ENCODE measurements around the gene KCNC4. TPM values are rescaled to one million over a fixed set of nuclear protein-coding genes. Genes with fewer than 3 reads are reported as not detected.

The KCNC4 gene
- total RNA-seq, 1 experiment from 2014 or later = 8.9 TPM

- Histone ChIP-seq H2AFZ (ENCODE audit: low read length) (no peak overlapping the region), H3K9ac (ENCODE audit: extremely low read depth, insufficient read length, low read length) (no peak overlapping the region), H3K56ac (ENCODE audit: insufficient read length, low read depth, low read length) (no peak overlapping the region), H3K23ac (ENCODE audit: insufficient read length, low read depth, low read length) (no peak overlapping the region), H2BK15ac (ENCODE audit: low read depth, low read length) (no peak overlapping the region), H3K79me2 (ENCODE audit: insufficient read depth, low read length) (no peaks in the 10 kb centered on the region), H4K91ac (ENCODE audit: insufficient read length, low read depth, low read length) (no peak overlapping the region), H2AK5ac (ENCODE audit: insufficient read length, low read length) (no peak overlapping the region), H2BK5ac (ENCODE audit: insufficient read length, low read length) (no peak overlapping the region), H3T11ph (ENCODE audit: low read length) (no peak overlapping the region), H3K14ac (ENCODE audit: insufficient read depth, low read length) (no peak overlapping the region), H3K27me3 (ENCODE audit: insufficient read depth, low read length) (no peaks in the 10 kb centered on the region), H3K79me1 (ENCODE audit: insufficient read depth, low read depth, low read length, poor library complexity, severe bottlenecking) (no peaks in the 10 kb centered on the region), H4K8ac (replicated peaks; ENCODE audit: insufficient read length, low read depth, low read length) (no peak overlapping the region), H2BK20ac (ENCODE audit: low read depth, low read length, poor library complexity, severe bottlenecking) (no peak overlapping the region), H3K4me1 (ENCODE audit: insufficient read depth, low read length) (no peaks in the 10 kb centered on the region), H2BK12ac (ENCODE audit: insufficient read length, low read depth, low read length) (no peak overlapping the region), H3K4ac (ENCODE audit: low read depth, low read length) (no peak overlapping the region), H3K9me3 (ENCODE audit: control insufficient read depth, low read depth, low read length) (no peaks in the 10 kb centered on the region), H3K18ac (ENCODE audit: insufficient read length, low read depth, low read length) (no peak overlapping the region), H3K27ac (ENCODE audit: insufficient read length, low read depth, low read length) (no peak overlapping the region), H4K20me1 (ENCODE audit: control insufficient read depth, insufficient read depth, insufficient read length) (no peaks in the 10 kb centered on the region), H3K23me2 (ENCODE audit: insufficient read length, low read depth, low read length, poor library complexity, severe bottlenecking) (no peaks in the 10 kb centered on the region), H3K4me2 (ENCODE audit: insufficient read depth, insufficient read length, low read length) (no peak overlapping the region), H2BK120ac (ENCODE audit: low read depth, low read length, poor library complexity, severe bottlenecking) (no peak overlapping the region), H4K5ac (ENCODE audit: insufficient read length, low read depth, low read length) (no peak overlapping the region)
- Mint-ChIP-seq H3K27ac (no peak overlapping the region), H3K9me3 (no peaks in the 10 kb centered on the region), H3K4me1 (peaks cover 6 to 10% of the 10 kb centered on the region in 2 experiments; a peak in 2 of 4 replicates), H3K27me3 (ENCODE audit: low read depth) (peaks cover 13% of the 10 kb centered on the region), H3K4me3 (no peak overlapping the region), H3K36me3 (ENCODE audit: insufficient read depth in 1 of 3, low read depth in 3 of 3) (no peaks in the 10 kb centered on the region)
- TF ChIP-seq CTCF (conservative IDR thresholded peaks at IDR 0.05) = no peak
- DNase-seq = no peak
- no CpG with 5 or more reads among the region's 10 CpGs for whole genome bisulfite sequencing (ENCODE audit: extremely low coverage, insufficient read length, low lambda C conversion rate)
Observed at GRCh38 chr1:110185181-110185580, 24.9 kb upstream of the KCNC4 start.

Measured in H9 (cell line).